OCI-LY3 (cell line): ENCODE measurements around the gene CHN1.

ENCODE experiments used
- EZH2phosphoT487 ChIP-seq: fragments of 200-600 bp; shearing (Covaris generic); IDR thresholded peaks from 2 replicates; pipeline ENCODE4 v1.6.1; 2018; ENCODE audit warnings: antibody characterized with exemption, mixed run types, low read depth
- TF ChIP-seq, protein P1 (sequence below): fragments of 200-600, 300-600 bp; sonication (generic); IDR thresholded peaks from 2 replicates; pipeline ENCODE4 v1.5.1; 2014; ENCODE audit warnings: antibody characterized with exemption, low read length, low read depth

DNA sequence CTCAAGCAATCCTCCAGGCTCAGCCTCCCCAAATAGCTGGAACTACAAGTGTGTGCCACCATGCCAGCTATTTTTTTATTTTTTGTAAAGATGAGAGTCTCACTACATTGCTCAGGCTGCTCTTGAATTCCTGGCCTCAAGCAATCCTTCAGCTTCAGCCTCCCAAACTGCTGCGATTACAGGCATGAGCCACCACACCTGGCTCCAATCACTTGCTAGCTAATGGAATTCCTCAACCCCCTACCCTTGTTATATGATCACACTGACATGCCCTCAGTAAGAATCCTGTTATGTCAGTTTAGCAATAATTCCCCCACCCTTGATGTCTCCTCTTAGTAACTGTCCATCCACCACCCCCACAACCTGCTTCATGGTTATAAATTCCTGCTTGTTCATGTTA lies 12.3 kb downstream of the CHN1 start:
- TF ChIP-seq, protein P1, sequence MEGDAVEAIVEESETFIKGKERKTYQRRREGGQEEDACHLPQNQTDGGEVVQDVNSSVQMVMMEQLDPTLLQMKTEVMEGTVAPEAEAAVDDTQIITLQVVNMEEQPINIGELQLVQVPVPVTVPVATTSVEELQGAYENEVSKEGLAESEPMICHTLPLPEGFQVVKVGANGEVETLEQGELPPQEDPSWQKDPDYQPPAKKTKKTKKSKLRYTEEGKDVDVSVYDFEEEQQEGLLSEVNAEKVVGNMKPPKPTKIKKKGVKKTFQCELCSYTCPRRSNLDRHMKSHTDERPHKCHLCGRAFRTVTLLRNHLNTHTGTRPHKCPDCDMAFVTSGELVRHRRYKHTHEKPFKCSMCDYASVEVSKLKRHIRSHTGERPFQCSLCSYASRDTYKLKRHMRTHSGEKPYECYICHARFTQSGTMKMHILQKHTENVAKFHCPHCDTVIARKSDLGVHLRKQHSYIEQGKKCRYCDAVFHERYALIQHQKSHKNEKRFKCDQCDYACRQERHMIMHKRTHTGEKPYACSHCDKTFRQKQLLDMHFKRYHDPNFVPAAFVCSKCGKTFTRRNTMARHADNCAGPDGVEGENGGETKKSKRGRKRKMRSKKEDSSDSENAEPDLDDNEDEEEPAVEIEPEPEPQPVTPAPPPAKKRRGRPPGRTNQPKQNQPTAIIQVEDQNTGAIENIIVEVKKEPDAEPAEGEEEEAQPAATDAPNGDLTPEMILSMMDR: no peak
- no peak for TF ChIP-seq EZH2phosphoT487
